Measurements from ENCODE around the gene PRKCH.

DNA sequence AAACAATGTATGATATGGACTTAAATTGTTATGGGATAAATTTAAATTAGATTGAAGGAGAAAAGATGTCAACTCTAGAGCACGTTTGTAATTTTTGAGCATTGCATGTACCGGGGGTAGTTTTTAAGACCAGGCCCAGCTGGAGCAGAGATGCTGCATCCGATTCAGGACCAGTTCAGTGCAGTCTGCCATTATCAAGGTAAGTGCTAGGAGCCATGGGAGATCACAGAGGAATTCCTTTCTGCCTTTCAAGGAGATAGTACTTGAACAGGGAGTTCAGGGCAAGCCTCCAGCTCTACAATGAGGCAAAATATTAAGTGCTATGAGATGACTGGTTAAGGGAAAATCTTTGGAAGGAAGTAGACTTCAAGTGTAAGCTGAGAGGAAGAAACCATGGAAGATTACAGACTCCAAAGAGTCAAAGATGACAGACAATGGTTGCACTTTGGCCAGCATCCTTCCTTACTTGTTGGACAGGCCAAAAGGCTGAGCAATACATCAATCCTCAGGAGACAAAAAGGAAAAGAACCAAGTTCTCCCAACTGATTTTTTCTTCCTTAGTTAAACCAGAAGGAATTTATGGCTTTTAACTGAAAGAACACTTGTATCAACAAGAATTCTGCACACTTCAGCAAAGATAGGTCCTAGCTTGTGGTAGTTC lies 260.7 kb downstream of the PRKCH start:
- TF ChIP-seq, protein P1, sequence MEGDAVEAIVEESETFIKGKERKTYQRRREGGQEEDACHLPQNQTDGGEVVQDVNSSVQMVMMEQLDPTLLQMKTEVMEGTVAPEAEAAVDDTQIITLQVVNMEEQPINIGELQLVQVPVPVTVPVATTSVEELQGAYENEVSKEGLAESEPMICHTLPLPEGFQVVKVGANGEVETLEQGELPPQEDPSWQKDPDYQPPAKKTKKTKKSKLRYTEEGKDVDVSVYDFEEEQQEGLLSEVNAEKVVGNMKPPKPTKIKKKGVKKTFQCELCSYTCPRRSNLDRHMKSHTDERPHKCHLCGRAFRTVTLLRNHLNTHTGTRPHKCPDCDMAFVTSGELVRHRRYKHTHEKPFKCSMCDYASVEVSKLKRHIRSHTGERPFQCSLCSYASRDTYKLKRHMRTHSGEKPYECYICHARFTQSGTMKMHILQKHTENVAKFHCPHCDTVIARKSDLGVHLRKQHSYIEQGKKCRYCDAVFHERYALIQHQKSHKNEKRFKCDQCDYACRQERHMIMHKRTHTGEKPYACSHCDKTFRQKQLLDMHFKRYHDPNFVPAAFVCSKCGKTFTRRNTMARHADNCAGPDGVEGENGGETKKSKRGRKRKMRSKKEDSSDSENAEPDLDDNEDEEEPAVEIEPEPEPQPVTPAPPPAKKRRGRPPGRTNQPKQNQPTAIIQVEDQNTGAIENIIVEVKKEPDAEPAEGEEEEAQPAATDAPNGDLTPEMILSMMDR (conservative IDR thresholded peaks at IDR 0.05; ENCODE audit: low read length) = no peak
- TF ChIP-seq EZH2phosphoT487 (IDR thresholded peaks at IDR 0.05; ENCODE audit: borderline replicate concordance, low read depth, low read length) = no peak
